Peyer's patch (tissue), 4 donors: ENCODE results near the gene ABCF1. TPM values are rescaled to one million over a fixed set of nuclear protein-coding genes. Genes with fewer than 3 reads are reported as not detected.

Experiments used
- DNase-seq, 3 donors: peaks; one replicate each; pipeline ENCODE4 v3.0.0-alpha.2; 2017 to 2019
- H3K27ac ChIP-seq, 4 donors: fragments of 200-600 bp; sonication (generic); one replicate each; pipeline ENCODE4 v1.5.1; 2016 to 2019
- H3K27me3 ChIP-seq, 2 donors: fragments of 200-600 bp; sonication (generic); one replicate each; pipeline ENCODE4 v1.5.1; 2019
- H3K36me3 ChIP-seq, 3 donors: fragments of 200-600 bp; sonication (generic); one replicate each; pipeline ENCODE4 v1.5.1; 2016 to 2019
- H3K4me1 ChIP-seq, 4 donors: fragments of 200-600 bp; sonication (generic); one replicate each; pipeline ENCODE4 v1.5.1; 2016 to 2019
- H3K4me3 ChIP-seq, 4 donors: fragments of 200-600 bp; sonication (generic); 1 replicate in 3 of 4; 2 replicates in 1 of 4; pipeline ENCODE4 v1.5.1; 2016 to 2019; ENCODE audit warnings: mild to moderate bottlenecking in 1 of 4
- H3K9me3 ChIP-seq, 4 donors: fragments of 200-600 bp; sonication (generic); one replicate each; pipeline ENCODE4 v1.5.1; 2016 to 2019; ENCODE audit warnings: mild to moderate bottlenecking in 1 of 4
- POLR2A ChIP-seq, 2 donors: fragments of 450-650 bp; IDR thresholded peaks; one replicate each; pipeline ENCODE4 v1.5.1; 2017; ENCODE audit warnings: antibody characterized with exemption in 2 of 2, mild to moderate bottlenecking in 2 of 2, moderate library complexity in 2 of 2
- total RNA-seq, 4 donors: library from RNA; depleted of rRNA; stranded (reverse); fragments of >200 nt; gene quantifications; one replicate each; pipeline ENCODE4 v1.1.0, GENCODE V29; 2016
- TF ChIP-seq, protein P1 (sequence below), 6 experiments: fragments of 450-650 bp in 4 of 6; fragments of 200-600 bp in 2 of 6; sonication (generic) in 1 of 6; IDR thresholded peaks; one replicate each; pipeline ENCODE4 v1.5.1; 2017 to 2019; ENCODE audit warnings: antibody characterized with exemption in 6 of 6, mild to moderate bottlenecking in 3 of 6, moderate library complexity in 1 of 6

The ABCF1 gene
- total RNA-seq, 4 donors from 2014 or later: 38.6 to 328 (median 45.2) TPM

DNA sequence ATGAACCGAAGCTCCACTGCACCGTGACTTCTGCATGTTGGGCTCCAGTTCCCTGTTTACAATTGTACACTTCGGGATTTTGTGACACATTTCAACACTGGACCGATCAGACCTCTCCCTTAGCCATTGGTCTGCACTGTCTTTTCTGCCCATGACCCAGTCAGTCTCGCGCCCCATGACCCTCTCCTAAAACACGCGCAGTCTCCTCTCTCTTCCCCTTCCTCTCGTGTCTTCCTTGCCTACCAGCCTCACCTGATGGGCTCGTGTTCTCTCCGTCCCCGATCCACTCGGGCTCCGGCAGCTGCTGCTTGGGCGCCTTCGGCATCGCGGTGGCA lies 535 bp upstream of the ABCF1 start:
- no peak for DNase-seq
- peak overlapping the region; percentile 84 to 87 (median 86) for H3K27ac ChIP-seq
- H3K36me3 ChIP-seq: no peaks in the 10 kb centered on the region
- H3K9me3 ChIP-seq: no peaks in the 10 kb centered on the region
- H3K4me3 ChIP-seq: peak overlapping the region; percentile 58 to 86 (median 76)
- no peak for TF ChIP-seq POLR2A (IDR thresholded peaks at IDR 0.05)
- TF ChIP-seq, protein P1, sequence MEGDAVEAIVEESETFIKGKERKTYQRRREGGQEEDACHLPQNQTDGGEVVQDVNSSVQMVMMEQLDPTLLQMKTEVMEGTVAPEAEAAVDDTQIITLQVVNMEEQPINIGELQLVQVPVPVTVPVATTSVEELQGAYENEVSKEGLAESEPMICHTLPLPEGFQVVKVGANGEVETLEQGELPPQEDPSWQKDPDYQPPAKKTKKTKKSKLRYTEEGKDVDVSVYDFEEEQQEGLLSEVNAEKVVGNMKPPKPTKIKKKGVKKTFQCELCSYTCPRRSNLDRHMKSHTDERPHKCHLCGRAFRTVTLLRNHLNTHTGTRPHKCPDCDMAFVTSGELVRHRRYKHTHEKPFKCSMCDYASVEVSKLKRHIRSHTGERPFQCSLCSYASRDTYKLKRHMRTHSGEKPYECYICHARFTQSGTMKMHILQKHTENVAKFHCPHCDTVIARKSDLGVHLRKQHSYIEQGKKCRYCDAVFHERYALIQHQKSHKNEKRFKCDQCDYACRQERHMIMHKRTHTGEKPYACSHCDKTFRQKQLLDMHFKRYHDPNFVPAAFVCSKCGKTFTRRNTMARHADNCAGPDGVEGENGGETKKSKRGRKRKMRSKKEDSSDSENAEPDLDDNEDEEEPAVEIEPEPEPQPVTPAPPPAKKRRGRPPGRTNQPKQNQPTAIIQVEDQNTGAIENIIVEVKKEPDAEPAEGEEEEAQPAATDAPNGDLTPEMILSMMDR (IDR thresholded peaks at IDR 0.05): no peak
- H3K4me1 ChIP-seq: peaks cover 0 to 37% (median 4%) of the 10 kb centered on the region in 4 donors
- no peaks in the 10 kb centered on the region for H3K27me3 ChIP-seq

DNA sequence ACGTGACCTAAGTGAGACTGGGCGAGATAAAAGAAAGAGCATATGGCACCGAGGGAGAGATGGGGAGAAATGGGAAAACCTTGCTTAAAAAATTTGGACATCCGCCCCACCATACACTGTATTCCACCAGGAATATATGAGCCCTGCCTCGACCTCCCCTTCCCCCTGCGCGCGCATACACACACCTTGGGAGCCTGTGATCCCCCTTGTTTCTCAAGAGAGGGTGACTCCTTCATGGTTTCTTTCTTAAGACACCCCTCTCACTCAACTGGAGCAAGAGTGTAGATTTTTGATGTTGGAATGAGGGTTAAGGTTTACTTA lies 480 bp downstream of the ABCF1 start:
- TF ChIP-seq POLR2A (IDR thresholded peaks at IDR 0.05): no peak
- TF ChIP-seq, protein P1 (IDR thresholded peaks at IDR 0.05): no peak
- no peak for DNase-seq
- H3K27me3 ChIP-seq: no peaks in the 10 kb centered on the region
- H3K36me3 ChIP-seq: peaks cover 0 to 4% (median 0%) of the 10 kb centered on the region in 3 donors
- H3K27ac ChIP-seq: peak overlapping the region; percentile 84 to 87 (median 86)
- peak overlapping the region; percentile 58 to 86 (median 76) for H3K4me3 ChIP-seq
- peaks cover 0 to 37% (median 4%) of the 10 kb centered on the region in 4 donors for H3K4me1 ChIP-seq
- H3K9me3 ChIP-seq: no peaks in the 10 kb centered on the region

- Histone ChIP-seq H3K36me3 (peaks cover 0 to 6% (median 0%) of the 10 kb centered on the region in 3 donors), H3K27me3 (no peaks in the 10 kb centered on the region), H3K4me3 (peak overlapping the region; percentile 58 to 86 (median 76)), H3K4me1 (peaks cover 0 to 37% (median 4%) of the 10 kb centered on the region in 4 donors), H3K27ac (peak overlapping the region in 2 of 4 donors; percentile 84 to 87), H3K9me3 (no peaks in the 10 kb centered on the region)
- DNase-seq: no peak
- TF ChIP-seq, protein P1 (IDR thresholded peaks at IDR 0.05): no peak
- no peak for TF ChIP-seq POLR2A (IDR thresholded peaks at IDR 0.05)
These were observed 906 bp downstream of the ABCF1 start for GRCh38 chr6:30572148-30572547.

DNA sequence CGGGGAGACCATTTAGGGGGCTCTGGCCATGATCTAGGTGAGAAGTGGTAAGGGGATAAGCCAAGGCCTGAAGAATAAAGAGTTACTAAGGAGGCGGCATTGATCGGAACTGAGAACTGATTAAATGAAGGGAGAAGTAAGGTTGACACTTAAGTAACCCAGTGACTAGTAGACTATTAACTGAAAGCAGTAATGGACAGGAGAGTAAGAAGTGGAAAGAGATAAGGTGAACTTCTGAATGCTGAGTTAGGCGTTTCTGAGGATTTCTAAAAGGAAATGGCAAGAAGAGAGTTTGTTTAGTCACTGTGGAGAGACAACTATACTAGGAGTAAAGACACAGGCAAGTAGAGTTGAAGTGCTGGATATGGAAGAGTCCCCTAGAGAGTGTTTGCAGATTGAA lies 1.9 kb downstream of the ABCF1 start:
- H3K27ac ChIP-seq: peak overlapping the region in 1 of 4 donors; percentile 53
- H3K9me3 ChIP-seq: no peaks in the 10 kb centered on the region
- DNase-seq: no peak
- H3K4me3 ChIP-seq: peak overlapping the region in 1 of 4 donors; percentile 72
- no peaks in the 10 kb centered on the region for H3K27me3 ChIP-seq
- H3K4me1 ChIP-seq: peaks cover 0 to 37% (median 4%) of the 10 kb centered on the region in 4 donors
- TF ChIP-seq, protein P1 (IDR thresholded peaks at IDR 0.05): no peak
- TF ChIP-seq POLR2A (IDR thresholded peaks at IDR 0.05): no peak
- peaks cover 0 to 16% (median 0%) of the 10 kb centered on the region in 3 donors for H3K36me3 ChIP-seq

GRCh38 chr6:30578051-30578450 lies 6.8 kb downstream of the ABCF1 start:
- H3K4me1 ChIP-seq: peaks cover 0 to 16% (median 0%) of the 10 kb centered on the region in 4 donors
- DNase-seq: no peak
- H3K36me3 ChIP-seq: peaks cover 0 to 64% (median 0%) of the 10 kb centered on the region in 3 donors
- TF ChIP-seq, protein P1 (IDR thresholded peaks at IDR 0.05): no peak
- no peak for TF ChIP-seq POLR2A (IDR thresholded peaks at IDR 0.05)
- H3K27ac ChIP-seq: no peak overlapping the region
- H3K27me3 ChIP-seq: no peaks in the 10 kb centered on the region
- no peaks in the 10 kb centered on the region for H3K9me3 ChIP-seq
- H3K4me3 ChIP-seq: no peak overlapping the region

DNA sequence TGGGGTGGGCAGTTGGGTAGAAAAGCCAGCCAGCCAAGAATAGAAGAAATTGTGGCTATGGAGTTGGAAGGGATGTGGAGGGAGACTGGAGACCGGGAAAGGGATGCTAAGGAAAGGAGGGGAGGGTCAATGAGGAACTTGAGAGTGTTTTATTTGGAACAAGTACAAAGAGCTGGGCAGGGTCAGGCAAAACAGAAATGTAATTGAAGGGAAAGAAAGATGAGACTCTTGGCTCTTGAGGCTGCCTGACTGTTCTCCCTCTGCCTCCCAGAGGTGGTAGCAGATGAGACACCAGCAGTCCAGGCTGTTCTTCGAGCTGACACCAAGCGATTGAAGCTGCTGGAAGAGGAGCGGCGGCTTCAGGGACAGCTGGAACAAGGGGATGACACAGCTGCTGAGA lies 12.7 kb downstream of the ABCF1 start:
- no peaks in the 10 kb centered on the region for H3K4me1 ChIP-seq
- H3K27ac ChIP-seq: no peak overlapping the region
- H3K36me3 ChIP-seq: peaks cover 0 to 98% (median 0%) of the 10 kb centered on the region in 3 donors
- no peak for DNase-seq
- TF ChIP-seq POLR2A (IDR thresholded peaks at IDR 0.05): no peak
- TF ChIP-seq, protein P1 (IDR thresholded peaks at IDR 0.05): no peak
- H3K4me3 ChIP-seq: no peak overlapping the region
- H3K27me3 ChIP-seq: no peaks in the 10 kb centered on the region
- H3K9me3 ChIP-seq: no peaks in the 10 kb centered on the region
